Measurements from ENCODE around the gene CDH11.

GRCh38 chr16:64981568-64982281 lies 140.1 kb downstream of the CDH11 start:
- TF ChIP-seq CTCF (IDR thresholded peaks at IDR 0.05; ENCODE audit: low read depth, low read length, missing input control), result no peak
- TF ChIP-seq ATF3 (IDR thresholded peaks at IDR 0.05), result no peak
- TF ChIP-seq MAX (IDR thresholded peaks at IDR 0.05), result no peak
- TF ChIP-seq RAD21 (IDR thresholded peaks at IDR 0.05), result no peak
- no peak for TF ChIP-seq TAF1 (conservative IDR thresholded peaks at IDR 0.05)
- no peak for TF ChIP-seq FOXA1 (IDR thresholded peaks at IDR 0.05)

Data from liver (tissue), 3 donors.